OCI-LY1 (cell line): Measurements from ENCODE around the gene ALOX5AP.

ENCODE experiments used
- CTCF ChIP-seq: fragments of 200-600 bp; sonication (generic), shearing (Covaris generic); IDR thresholded peaks from 2 replicates; pipeline ENCODE4 v1.5.1; 2017; ENCODE audit warnings: mild to moderate bottlenecking, antibody characterized with exemption, low read length, moderate library complexity, mixed read lengths
- EZH2 ChIP-seq: fragments of 200-600 bp; sonication (generic), shearing (Covaris generic); IDR thresholded peaks from 2 replicates; pipeline ENCODE4 v1.8.0; 2017; ENCODE audit warnings: borderline replicate concordance, mixed run types, mild to moderate bottlenecking, antibody characterized with exemption, low read length, moderate library complexity, mixed read lengths

DNA sequence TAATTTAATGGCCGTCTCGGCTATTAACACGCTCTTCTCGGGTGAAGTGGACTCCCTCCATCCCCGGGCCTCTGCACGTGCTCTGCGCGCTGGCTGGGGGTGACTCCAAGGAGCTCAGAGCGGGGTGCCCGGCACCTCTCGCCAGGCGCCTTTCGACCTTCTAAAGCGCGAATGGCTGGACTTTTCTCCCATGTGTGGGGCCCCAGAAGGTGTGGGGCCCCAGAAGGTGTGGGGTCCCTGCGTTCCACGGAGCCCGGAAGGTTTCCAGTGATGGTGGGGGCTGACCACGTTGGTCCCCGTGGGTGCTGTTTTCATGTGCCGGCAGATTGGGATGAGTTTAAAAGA is 3.3 kb upstream of the ALOX5AP start:
- no peak for TF ChIP-seq CTCF
- no peak for TF ChIP-seq EZH2
